NCI-H524 treated with DMSO at 0.1 percent for 48 hours (cell line): ENCODE data around the gene BMX.

ENCODE experiments used
- DNase-seq: peaks from one replicate; lab custom pipeline; 2025; lab: John Stamatoyannopoulos, UW

Gene BMX

DNA sequence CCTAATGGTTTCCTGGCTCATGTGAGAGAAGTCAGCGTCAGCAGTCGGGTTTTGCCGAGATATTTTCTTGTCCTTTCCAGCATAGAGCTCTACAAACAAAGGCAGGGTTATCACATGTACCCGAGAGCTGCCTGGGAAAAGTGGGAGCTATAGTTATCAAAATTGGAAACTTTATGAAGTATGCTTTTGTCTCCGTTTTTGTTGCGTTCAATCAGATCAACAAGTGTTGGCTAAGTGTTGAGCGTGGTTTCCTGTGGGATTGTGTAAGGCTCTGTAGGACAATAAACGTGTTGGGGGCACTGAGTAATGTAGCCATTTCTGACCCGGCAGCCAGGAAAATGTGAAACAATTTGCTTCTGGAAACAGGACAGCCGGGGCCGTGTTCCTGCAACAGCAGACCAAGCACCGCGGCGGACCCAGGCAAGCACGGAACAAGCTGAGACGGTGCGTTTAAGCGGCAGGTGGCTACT is at the start of gene BMX:
Gene BMX, plus strand, starts transcription at position 311 of the 470 bp plus-strand sequence. CDS start 7,547 bp downstream, outside the sequence.
- no peak for DNase-seq

DNA sequence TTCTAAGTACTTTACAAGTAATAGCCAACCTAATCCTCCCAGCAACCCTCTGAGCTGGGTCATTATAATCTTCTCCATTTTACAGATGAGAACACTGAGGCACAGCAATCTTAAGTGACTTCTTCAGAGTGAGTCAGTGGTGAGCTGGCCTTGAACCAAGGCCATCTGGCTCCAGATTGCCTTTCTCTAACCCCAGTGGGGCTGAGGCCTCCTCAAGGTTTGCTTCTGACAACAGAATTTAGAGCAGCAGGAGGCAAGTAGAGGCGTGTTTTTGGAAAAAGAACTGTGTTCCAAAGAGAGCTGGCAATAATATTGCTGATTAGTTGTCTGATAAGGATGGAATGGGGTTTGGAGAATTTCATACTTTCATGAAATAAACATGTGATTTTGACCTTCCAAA is 48.7 kb upstream of the BMX start:
- DNase-seq, result no peak

DNA sequence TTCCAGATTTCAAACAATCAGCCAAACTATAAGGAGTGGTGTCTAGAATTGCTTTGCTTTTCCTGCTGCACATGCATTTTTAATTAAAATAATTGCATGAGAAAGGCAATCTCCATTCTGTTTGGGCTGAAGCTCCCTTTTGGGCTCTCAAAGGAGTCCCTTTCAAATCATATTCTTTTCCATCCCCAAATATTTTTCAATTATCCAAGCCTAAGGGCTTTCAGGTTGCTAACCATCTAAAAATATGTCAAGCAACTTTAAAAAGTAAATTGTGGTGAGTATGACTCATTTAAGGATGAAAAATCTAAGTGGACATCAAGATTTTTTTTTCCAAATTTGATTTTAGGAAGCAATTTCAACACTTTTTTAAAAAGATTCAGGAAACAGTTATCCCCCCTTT is 35.9 kb upstream of the BMX start:
- DNase-seq, result no peak

DNA sequence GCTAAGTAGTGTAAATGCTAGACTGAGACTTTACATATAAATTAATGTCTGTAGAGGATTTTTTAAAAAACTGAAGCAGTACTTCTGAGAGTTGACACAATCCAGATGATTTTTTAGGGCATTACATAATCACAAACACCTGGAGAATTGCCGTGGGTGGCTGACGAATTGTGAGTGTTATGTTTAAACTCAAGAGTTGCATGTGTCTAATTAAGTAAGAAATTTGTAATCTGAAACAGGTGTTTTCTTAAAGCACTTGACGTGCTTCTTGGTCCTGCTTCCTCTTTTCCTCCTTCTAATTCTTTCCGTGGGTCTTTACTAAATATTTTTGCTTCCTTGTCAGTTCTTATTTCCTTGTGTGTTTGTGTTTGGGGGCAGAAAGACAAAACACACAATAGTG is 35.3 kb upstream of the BMX start:
- no peak for DNase-seq

DNA sequence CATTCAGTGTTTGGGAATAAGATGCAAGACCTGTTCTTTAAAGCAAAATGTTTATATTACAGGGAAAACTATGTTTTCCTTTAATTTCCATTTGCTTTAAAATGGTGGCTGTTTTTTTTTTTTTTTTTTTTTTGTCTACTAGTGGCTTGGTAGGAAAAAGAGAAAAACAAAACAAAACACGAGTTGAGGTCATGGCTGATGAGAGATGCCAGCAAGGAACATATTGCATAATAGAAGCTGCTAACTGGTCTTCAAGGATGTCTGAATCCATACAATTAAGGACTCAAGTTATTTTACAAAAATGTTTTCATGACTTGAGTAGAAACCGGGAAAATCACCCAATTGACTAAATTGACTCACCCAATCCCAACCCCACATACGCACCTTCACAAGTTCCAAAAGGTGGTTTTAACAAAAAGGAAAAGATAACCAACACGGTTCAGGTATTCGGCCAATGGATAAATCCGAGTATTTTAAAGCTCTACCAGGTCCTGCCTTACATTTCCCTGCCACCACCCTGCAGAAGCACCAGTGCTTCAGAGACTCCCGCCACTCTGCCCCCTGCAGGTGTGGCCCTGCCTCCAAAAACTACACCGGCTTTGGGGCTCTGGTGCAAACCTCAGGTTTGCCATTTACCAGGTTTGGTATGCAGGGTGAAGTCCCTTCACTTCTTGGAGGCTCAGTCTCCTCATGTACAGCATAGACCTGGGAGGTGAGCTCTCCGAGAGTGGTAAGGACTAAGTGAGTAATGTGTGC is 34.5 kb upstream of the BMX start:
- DNase-seq, result no peak

DNA sequence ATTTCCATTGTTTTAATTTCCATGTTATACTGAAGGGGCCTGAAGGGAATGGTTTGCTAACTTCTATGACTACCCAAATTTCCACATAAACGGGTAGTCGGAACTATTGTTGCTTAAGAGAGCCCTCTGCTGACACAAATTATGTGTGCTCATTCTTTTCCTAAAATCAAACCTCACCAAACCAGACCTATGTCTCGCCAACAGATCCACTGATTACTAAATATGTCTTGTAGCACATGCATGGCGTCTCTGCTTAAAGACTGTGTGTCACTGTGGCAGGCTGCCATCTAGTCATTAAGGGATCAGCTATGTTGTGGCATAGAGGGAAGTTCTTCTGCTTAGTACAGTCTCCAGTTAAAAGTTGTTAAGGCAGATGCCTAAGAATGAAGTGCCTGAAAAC is 32.6 kb upstream of the BMX start:
- DNase-seq, result peak; percentile 87

DNA sequence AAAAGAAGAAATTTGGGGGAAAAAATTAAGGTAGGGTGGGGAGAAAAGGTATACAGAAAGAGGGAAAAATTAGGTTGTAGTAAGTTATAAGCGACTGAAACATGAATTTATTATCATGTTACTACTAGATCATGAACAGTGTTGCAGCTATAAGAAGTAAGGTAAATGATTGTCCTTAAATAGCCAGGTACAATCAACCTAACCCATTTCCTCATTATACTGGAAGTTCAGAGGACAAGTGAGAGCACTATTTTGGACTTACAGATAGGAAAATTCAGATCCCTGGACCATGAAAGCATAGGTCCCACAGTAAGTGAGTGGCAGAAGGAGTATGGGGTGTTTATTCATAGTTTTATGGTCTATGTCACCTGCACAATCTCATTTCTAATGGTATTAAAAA is 31.0 kb upstream of the BMX start:
- DNase-seq, result no peak

DNA sequence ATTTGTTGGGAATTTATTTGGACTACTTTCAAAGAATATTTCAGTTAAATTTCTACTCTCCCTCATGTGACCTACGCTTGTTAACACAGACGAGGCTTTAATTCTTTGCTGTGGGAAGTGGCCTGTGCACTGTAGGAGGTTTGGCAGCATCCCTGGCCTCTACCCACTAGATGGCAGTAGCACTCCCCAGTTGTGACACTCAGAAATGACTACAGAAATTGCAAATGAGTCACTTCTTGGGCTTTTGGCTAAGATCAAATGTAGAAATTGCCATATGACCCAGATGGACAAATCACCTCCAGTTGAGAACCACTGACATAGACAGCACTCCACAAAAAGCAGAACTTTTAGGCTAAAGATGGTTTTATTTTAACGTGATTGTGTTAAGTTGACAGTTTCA is 29.6 kb upstream of the BMX start:
- no peak for DNase-seq

DNA sequence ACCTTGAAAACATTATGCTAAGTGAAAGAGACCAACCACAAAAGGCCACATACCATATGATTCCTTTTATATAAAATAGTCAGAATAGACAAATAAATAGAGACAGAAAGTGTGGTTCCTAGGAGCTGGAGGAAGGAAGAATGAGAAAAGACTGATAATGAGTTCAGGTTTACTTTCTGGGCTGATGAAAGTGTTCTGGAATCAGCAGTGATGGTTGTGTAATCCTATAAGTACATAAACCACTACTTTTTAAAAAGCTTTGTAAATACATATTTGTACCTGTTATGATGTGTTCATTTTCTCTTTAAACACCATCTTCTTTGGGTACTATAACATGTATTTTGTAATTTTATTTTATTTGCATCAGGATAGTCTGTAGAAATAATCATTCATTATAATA is 28.1 kb upstream of the BMX start:
- no peak for DNase-seq

DNA sequence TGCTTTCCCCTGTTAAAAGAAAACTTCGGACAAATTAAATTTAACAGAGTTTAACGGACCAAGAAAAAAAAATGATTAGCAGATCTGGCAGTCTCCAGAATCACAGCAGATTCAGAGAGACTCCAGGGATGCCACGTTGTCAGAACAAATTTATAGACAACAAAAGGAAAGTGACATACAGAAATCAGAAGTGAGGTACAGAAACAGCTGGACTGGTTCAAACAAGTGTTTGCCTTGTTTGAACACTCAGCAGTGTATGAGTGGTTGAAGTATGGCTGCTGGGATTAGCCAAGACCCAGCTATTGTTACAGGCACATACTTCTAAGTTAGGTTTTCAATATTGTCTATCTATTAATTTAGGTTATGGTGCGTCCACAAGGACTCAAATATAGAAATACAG is 26.6 kb upstream of the BMX start:
- DNase-seq, result no peak

DNA sequence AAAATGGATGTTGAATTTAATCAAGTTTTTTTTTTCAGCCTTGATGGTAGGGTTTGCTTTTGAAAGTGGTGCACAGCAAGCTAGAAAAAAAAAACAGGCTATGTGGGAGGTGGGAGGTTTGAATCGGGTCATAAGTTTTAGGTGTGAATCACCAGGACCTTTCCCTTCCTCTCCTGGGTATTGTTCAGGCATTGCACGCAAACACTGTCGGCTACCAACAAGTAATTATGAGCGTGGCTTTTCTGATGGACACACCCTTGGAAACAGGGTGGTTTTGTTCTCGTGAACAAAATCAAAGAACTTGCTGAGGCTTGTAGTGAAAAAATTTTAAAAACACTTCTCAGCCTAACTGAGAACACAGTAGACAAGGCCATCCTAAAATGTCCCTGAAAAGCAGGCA is 25.6 kb upstream of the BMX start:
- no peak for DNase-seq

DNA sequence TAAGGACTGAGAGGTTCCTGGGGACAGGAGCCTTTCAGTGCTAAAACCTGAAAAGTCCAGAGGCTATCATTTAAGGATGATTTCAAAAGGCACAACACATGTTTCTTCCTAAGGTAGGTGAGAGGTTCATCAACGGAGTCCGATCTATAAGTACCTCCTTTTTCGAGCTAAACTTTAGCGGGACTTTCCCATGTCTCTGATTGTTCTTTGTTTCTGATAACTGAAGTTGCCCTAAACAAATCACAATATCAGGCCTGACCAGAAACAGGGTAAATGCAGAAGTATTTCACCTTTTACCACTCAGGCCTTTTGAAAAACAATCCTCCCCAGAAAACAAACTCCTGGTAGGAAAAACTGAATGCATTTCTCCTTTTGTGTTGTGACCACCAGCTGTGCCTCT is 25.1 kb upstream of the BMX start:
- no peak for DNase-seq

DNA sequence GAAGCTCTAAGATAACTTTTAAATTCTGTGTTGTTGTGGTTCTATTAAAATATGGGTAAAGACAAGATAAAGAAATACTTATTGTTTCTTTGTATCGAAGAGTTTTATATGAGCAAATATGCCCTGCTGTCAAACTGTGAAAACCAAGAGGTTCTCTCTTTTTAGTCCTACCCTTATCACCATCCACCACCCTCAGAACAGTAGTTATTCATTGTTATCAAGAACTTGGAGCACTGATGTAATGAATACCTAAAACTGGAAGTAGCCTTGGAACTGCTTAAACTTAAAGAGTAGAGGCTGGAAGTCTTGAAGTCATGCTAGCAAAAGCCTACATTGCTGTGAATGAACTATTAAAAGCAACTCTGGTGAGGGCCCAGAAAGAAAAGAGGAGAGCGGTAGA is 16.7 kb upstream of the BMX start:
- no peak for DNase-seq

DNA sequence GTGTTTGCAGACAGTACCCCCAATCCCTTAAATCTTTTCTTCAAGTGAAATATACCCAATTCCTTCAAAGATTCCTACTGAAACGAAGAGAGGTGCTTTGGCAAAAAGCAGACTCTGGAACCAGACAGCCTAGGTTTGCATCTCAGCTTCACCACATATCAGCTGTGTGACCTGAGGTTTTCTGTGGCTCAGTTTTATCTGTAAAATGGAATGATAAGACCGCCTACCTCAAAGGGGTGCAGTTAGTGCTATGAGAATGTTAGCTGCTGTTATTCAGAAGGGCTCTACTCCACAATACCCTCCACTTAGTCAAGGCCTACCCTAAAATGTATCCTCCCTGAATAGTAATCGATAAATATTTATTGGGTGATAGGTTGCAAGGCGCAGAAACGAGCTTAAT is 8.1 kb upstream of the BMX start:
- no peak for DNase-seq

DNA sequence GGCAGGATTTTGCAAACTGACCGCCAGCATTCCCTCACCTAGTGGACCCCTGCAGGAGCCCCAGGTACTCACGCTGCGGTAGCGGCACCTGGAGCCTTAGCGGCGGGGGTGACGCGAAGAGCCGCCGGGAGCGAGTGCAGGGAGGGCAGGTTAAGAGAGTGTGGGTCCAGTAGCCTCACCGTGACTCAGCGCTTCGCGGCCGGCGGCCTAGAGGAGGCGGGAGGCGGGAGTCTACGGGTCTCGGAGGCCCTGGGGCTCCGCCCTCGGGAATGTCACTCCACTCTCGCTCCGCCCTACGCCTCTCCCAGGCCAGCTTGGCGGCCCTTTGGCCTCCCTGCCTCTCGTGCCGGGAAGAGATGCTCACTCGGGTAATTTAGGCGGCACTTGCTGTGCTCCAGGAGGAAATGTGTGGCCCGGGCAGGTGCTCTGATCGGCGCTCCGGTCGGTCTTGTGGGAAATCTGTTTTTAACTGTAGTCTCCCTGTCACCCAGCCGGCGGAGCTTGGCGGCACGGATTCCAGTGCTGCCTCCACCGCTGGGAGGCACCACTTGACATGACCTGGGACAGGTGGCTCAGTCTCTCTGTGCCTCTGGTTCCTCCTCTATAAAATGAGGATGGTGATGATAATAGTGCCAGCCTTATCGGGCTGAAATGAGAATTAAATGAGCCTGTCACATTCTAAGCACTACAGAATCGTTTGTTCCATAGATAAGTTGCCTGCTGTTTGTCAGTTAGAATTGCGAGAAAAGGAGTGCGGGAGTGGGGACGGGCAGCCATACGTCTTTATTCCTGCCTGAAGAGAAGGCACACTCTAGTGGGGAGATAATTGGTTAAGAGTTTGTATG is 7.3 kb upstream of the BMX start, which contains the start of gene PIR:
Gene PIR, minus strand, starts transcription at position 216 of the 845 bp plus-strand sequence. CDS start 2,076 bp downstream, outside the sequence.
- DNase-seq, result peak; percentile 37

DNA sequence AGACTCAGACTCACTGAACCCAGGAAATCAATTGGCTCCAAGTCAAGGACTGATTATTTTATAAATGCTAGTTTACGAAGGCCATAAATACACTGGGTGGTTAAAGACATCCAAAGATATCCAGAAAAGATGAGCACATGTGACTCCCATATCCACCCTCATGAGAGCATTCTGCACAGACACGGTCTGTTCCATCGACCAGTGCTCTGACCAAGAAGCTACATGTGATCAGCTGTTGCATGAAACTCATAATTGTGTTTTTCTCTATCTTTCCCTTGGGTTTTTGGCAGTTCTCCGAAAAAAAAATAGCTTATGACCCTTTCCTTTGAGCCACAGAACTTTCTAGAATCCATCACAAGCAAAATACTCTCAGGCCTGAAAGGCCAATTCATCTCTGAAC is 4.8 kb upstream of the BMX start:
- DNase-seq, result no peak

DNA sequence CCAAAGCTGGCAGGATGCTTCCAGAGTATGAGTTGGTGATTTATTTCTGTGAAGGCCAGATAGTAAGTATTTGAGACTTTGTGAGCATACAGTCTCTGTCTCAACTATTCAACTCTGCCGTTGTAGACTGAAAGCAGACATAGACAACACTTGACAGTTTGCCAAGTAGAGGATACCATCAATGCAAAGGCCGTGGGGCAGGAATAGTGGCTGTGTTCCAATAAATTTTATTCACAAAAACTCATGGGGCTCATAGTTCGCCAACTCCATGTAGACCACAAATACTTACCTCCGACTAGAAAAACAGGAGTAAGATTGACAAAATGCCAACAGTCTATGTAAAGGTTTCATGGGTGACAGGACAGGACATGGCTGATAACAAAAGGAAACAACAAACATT is 3.8 kb upstream of the BMX start:
- no peak for DNase-seq

DNA sequence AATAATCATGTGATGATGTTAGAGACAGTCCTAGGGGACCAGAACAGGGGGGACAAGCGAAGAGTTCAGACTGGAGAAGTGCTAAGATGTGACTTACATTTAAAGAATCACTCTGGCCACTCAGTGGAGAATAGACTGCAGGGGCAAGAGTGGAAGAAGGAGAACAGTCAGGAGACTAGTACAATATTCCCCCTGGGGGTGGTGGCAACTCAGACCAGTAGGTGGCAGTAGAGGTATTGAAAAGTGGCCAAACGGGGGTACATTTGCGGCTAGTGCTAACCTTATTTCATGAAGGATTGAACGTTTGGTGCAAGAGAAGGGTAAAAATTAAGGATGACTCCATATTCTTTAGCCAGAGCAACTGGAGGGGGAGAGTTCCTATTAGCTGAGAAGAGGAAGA is 2.7 kb upstream of the BMX start:
- no peak for DNase-seq

DNA sequence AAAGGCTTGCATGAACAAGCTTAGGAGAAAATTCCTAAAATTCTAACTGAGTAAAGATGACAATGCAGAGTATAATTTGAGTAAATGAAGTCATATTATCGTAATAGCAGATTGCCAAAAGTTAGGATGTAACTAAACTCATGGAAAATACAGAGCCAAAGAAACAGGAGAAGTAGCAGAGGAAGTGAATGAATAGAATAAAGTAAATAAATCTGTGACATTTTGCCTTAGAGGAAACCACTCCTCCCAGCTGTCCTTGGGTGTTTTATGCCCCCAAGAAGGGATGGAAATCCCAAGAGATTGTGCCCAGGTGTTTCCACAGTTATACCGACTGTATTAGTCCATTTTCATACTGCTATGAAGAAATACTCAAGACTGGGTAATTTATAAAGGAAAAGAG is 1.9 kb upstream of the BMX start:
- no peak for DNase-seq

DNA sequence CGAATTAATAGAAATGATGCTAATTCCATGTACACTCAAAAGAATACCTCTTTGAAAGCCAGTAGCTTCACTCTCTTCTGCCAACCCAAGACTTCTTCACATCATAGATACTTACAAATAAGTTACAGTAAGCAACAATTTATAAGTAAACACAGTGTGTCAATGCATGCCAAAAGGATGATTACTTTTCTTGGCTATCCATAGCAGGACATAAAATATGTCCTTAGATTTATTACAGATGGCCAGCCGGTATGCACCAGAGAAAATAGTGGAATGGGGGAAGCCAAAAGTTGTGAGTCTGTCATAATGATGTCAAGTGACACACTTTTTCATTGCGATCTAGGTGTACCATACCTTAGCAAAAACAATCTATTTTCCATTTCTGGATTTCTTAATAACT is 631 bp upstream of the BMX start:
- DNase-seq, result no peak

DNA sequence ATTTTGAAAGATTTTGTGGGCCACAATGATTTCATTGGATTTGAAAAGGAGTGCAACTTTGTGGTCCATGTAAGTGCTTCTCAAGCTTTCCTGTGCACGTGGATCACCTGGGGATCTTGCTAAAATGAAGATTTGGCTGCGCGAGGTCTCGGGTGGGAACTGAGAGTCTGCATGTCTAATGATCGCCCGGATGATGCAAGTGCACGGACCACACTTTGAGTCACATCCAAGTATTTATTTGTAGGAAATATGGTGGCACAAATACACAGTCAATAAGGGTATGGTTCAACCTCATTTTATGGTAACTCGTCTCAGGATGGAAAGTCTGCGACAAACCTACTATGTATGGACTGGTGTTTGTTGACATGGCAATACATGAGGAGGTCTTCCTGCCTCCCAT is 899 bp downstream of the BMX start:
- no peak for DNase-seq

DNA sequence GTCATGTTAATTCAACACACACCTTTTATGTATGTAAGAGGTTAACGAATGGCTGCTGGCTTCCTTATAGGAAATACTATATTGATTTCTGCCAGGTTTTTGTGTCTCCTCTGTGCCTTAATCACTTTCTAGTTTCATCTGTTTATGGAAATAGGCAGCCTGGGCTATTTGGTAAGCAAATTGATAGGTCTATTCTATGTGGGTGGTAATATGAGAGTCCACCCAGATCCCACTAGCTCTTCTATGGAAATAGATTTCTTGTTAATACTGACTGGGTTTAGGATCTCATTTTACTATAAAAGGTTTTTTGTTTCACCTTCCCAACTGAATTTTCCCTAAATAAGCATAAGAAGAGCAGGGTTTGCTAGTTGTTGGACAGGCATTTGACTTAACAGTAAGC is 4.1 kb downstream of the BMX start:
- DNase-seq, result no peak

DNA sequence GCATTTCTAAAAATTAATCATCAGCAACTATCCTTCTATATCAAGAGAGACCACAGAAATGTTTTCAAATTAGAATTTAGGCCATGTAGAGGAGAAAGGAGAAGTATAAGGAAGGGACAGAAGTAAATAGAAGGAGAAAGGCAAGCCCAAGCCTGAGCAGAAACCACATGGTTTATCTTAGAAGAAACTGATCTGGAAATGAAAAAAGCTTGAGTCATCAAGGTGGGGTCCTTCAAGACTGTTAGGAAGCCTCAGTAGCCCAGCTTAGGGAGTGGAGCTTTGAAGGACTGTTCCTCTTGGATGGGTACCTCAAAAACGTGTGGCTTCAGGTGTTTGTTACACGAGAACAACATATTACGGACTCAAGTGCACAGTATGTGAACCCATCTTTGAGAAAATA is 4.5 kb downstream of the BMX start:
- DNase-seq, result no peak
